HepG2 (cell line): ENCODE results near the gene VSTM4. TPM values are rescaled to one million over a fixed set of nuclear protein-coding genes. Genes with fewer than 3 reads are reported as not detected.

ENCODE experiments used
- ATAC-seq: fragments of 200-7000 bp; cut with Tn5 transposase; 3 replicates; pipeline ENCODE4 v1.9.1; 2020; ENCODE audit warnings: mild to moderate bottlenecking, moderate library complexity
- BruUV-seq: library from RNA; stranded (reverse); fragments of 400-500 nt; replicated peaks from 2 replicates; lab custom pipeline; 2021; lab: Mats Ljungman, UMichigan
- CTCF ChIA-PET: fragments of 300-600 bp; formaldehyde crosslinking; extraction: SDS; loops from one replicate; lab custom pipeline; 2021; ENCODE audit warnings: low total read pairs, inconsistent platforms, low intra/inter-chr PET ratio; lab: Yijun Ruan, JAX
- POLR2A ChIA-PET: fragments of 350-600 bp; sonication (Branson Sonifier 250); formaldehyde crosslinking; loops from one replicate; lab custom pipeline; 2020; ENCODE audit warnings: antibody characterized with exemption, inconsistent platforms; lab: Yijun Ruan, JAX
- DNase-seq: peaks from one replicate; pipeline ENCODE4 v3.0.0-alpha.2; 2015; ENCODE audit warnings: low spot score
- FAIRE-seq: peaks from 3 replicates; lab custom pipeline; 2011; peaks lifted over from hg19 to GRCh38; lab: Jason Lieb, UNC
- H2AFZ ChIP-seq: one replicate; pipeline ENCODE4 v1.6.1; 2011; ENCODE audit warnings: low read length, inconsistent platforms
- H3K27ac ChIP-seq: fragments of 300-600 bp; 3 replicates; pipeline ENCODE4 v1.8.0; 2011; ENCODE audit warnings: mixed run types, mild to moderate bottlenecking, mixed read lengths, low read length, inconsistent platforms; ENCODE audit not compliant: insufficient read depth; ENCODE audit errors: extremely low read length
- H3K27me3 ChIP-seq, 2 experiments: fragments of 200-600 bp in 1 of 2; 2 replicates in 1 of 2; 3 replicates in 1 of 2; pipeline versions ENCODE4 v1.6.0 to v1.8.0; 2011; ENCODE audit warnings: low read length in 2 of 2, mild to moderate bottlenecking in 2 of 2, moderate library complexity in 2 of 2, inconsistent platforms in 1 of 2; ENCODE audit not compliant: insufficient read depth in 2 of 2, control insufficient read depth in 1 of 2
- H3K36me3 ChIP-seq, 2 experiments: fragments of 200-600 bp in 1 of 2; replicated peaks in 1 of 2; 2 replicates in 1 of 2; 3 replicates in 1 of 2; pipeline versions ENCODE4 v1.5.1 to v1.8.0; 2011; ENCODE audit warnings: low read length in 2 of 2, inconsistent platforms in 1 of 2; ENCODE audit not compliant: insufficient read depth in 2 of 2, control insufficient read depth in 1 of 2
- H3K4me1 ChIP-seq: 2 replicates; pipeline ENCODE4 v1.5.1; 2012; ENCODE audit warnings: low read length, inconsistent platforms; ENCODE audit not compliant: insufficient read depth
- H3K4me2 ChIP-seq: 2 replicates; pipeline ENCODE4 v1.6.0; 2011; ENCODE audit warnings: low read depth, low read length, inconsistent platforms
- H3K4me3 ChIP-seq, 3 experiments: fragments of 200-600 bp in 1 of 3; sonication (generic), shearing (Covaris generic) in 1 of 3; replicated peaks in 1 of 3; 2 replicates each; pipeline ENCODE4 v1.5.1; 2011 to 2016; ENCODE audit warnings: low read length in 3 of 3, inconsistent platforms in 2 of 3, low read depth in 2 of 3, mild to moderate bottlenecking in 2 of 3, control low read depth in 1 of 3, mixed read lengths in 1 of 3; ENCODE audit not compliant: insufficient read depth in 1 of 3
- H3K79me2 ChIP-seq: one replicate; pipeline ENCODE4 v1.6.1; 2011; ENCODE audit warnings: low read length, inconsistent platforms; ENCODE audit not compliant: insufficient read depth
- H3K9ac ChIP-seq: 2 replicates; pipeline ENCODE4 v1.6.0; 2011; ENCODE audit warnings: mild to moderate bottlenecking, low read depth, low read length, inconsistent platforms; ENCODE audit not compliant: insufficient read depth
- H3K9me3 ChIP-seq: 2 replicates; pipeline ENCODE4 v1.5.1; 2012; ENCODE audit warnings: mild to moderate bottlenecking, low read length
- H4K20me1 ChIP-seq: 2 replicates; pipeline ENCODE4 v1.6.0; 2011; ENCODE audit warnings: inconsistent platforms, mild to moderate bottlenecking, low read length, moderate library complexity; ENCODE audit not compliant: insufficient read depth
- CREBL2 ChIP-seq: sonication (generic); formaldehyde crosslinking; IDR thresholded peaks from 2 replicates; pipeline ENCODE4 v1.8.1; 2023; ENCODE audit warnings: missing genetic modification reagents, mild to moderate bottlenecking, borderline replicate concordance
- NR2F2 ChIP-seq: IDR thresholded peaks from 2 replicates; pipeline ENCODE4 v1.6.1; 2012; ENCODE audit warnings: low read depth, inconsistent platforms, borderline replicate concordance
- RBAK ChIP-seq: sonication (generic); formaldehyde crosslinking; IDR thresholded peaks from 2 replicates; pipeline ENCODE4 v1.5.1; 2020; ENCODE audit warnings: mild to moderate bottlenecking, missing genetic modification reagents
- SATB2 ChIP-seq: sonication (generic); formaldehyde crosslinking; IDR thresholded peaks from 2 replicates; pipeline ENCODE4 v1.5.0; 2020; ENCODE audit warnings: missing genetic modification reagents
- SIX1 ChIP-seq: sonication (generic); formaldehyde crosslinking; IDR thresholded peaks from 2 replicates; pipeline ENCODE4 v1.4.0; 2020; ENCODE audit warnings: missing genetic modification reagents, borderline replicate concordance
- SNAI1 ChIP-seq: sonication (generic); formaldehyde crosslinking; IDR thresholded peaks from 2 replicates; pipeline ENCODE4 v1.5.0; 2020; ENCODE audit warnings: mild to moderate bottlenecking, missing genetic modification reagents, borderline replicate concordance
- ZFP90 ChIP-seq: sonication (generic); formaldehyde crosslinking; IDR thresholded peaks from 2 replicates; pipeline ENCODE4 v1.8.0; 2022; ENCODE audit warnings: missing genetic modification reagents, mild to moderate bottlenecking, inconsistent platforms, borderline replicate concordance
- ZNF280D ChIP-seq: sonication (generic); formaldehyde crosslinking; IDR thresholded peaks from 2 replicates; pipeline ENCODE4 v1.5.1; 2020; ENCODE audit warnings: mild to moderate bottlenecking, missing genetic modification reagents
- ZNF484 ChIP-seq: sonication (generic); formaldehyde crosslinking; IDR thresholded peaks from 2 replicates; pipeline ENCODE4 v1.5.1; 2020; ENCODE audit warnings: mild to moderate bottlenecking, low read depth, missing genetic modification reagents, borderline replicate concordance
- ZNF616 ChIP-seq: sonication (generic); formaldehyde crosslinking; IDR thresholded peaks from 2 replicates; pipeline ENCODE4 v1.5.0; 2020; ENCODE audit warnings: low read depth, mild to moderate bottlenecking, missing genetic modification reagents
- WGBS: methylation state at CpG from one replicate; pipeline ENCODE4 v1.1.6; 2017; ENCODE audit warnings: low lambda C conversion rate; 5-methylcytosine and 5-hydroxymethylcytosine counted together
- in situ Hi-C: cut with HindIII; loops from 2 replicates; pipeline ENCODE4 v1.10.0; 2017; ENCODE audit warnings: low pct_unique_long_range_greater_than_20kb; ENCODE audit not compliant: extremely low pct_ligation_motif_present
- intact Hi-C: fragments of 100-400 bp; cut with micrococcal nuclease; formaldehyde crosslinking; loops from one replicate; pipeline ENCODE4 v1.10.0; 2022; ENCODE audit not compliant: unreplicated experiment
- polyA plus RNA-seq, 8 experiments: library from polyadenylated mRNA; depleted of rRNA in 3 of 8; stranded (reverse) in 7 of 8; unstranded in 1 of 8; fragments of >200 nt; fragmentation: Illumina TruSeq in 4 of 8; extraction: Trizol in 4 of 8; gene quantifications; 2 replicates each; pipeline versions ENCODE4 v1.2.1 to v1.2.3, GENCODE V29; 2011 to 2016; ENCODE audit warnings: low read depth in 4 of 8, missing spikeins in 1 of 8, mixed read lengths in 1 of 8; ENCODE audit not compliant: insufficient read depth in 1 of 8
- total RNA-seq, 5 experiments: library from RNA; depleted of rRNA; stranded (reverse); fragments of >200 nt; fragmentation: Illumina TruSeq; extraction: Trizol; gene quantifications; 2 replicates each; pipeline ENCODE4 v1.2.3, GENCODE V29; 2016; ENCODE audit warnings: low read depth in 1 of 5
- TF ChIP-seq, protein P1 (sequence below): sonication (generic); formaldehyde crosslinking; IDR thresholded peaks from 2 replicates; pipeline ENCODE4 v1.5.1; 2020; ENCODE audit warnings: mild to moderate bottlenecking, missing genetic modification reagents, borderline replicate concordance
- TF ChIP-seq, protein P2 (sequence below): sonication (generic); formaldehyde crosslinking; IDR thresholded peaks from 2 replicates; pipeline ENCODE4 v1.5.0; 2020; ENCODE audit warnings: mild to moderate bottlenecking, missing genetic modification reagents
- TF ChIP-seq, protein P3 (sequence below): sonication (generic); formaldehyde crosslinking; IDR thresholded peaks from 2 replicates; pipeline ENCODE4 v1.4.0; 2020; ENCODE audit warnings: missing genetic modification reagents, low read depth, mild to moderate bottlenecking, borderline replicate concordance

The VSTM4 gene
- total and polyA plus RNA-seq, 2 of the 13 experiments (the other 11 are each of a cell fraction or from before 2014, with no cell fraction given), result not detected

- TF ChIP-seq, protein P1, sequence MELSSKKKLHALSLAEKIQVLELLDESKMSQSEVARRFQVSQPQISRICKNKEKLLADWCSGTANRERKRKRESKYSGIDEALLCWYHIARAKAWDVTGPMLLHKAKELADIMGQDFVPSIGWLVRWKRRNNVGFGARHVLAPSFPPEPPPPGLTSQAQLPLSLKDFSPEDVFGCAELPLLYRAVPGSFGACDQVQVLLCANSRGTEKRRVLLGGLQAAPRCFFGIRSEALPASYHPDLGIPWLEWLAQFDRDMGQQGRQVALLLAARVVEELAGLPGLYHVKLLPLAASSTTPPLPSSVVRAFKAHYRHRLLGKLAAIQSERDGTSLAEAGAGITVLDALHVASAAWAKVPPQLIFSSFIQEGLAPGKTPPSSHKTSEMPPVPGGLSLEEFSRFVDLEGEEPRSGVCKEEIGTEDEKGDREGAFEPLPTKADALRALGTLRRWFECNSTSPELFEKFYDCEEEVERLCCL (CRISPR knock-in tag), result no peak
- TF ChIP-seq, protein P2, sequence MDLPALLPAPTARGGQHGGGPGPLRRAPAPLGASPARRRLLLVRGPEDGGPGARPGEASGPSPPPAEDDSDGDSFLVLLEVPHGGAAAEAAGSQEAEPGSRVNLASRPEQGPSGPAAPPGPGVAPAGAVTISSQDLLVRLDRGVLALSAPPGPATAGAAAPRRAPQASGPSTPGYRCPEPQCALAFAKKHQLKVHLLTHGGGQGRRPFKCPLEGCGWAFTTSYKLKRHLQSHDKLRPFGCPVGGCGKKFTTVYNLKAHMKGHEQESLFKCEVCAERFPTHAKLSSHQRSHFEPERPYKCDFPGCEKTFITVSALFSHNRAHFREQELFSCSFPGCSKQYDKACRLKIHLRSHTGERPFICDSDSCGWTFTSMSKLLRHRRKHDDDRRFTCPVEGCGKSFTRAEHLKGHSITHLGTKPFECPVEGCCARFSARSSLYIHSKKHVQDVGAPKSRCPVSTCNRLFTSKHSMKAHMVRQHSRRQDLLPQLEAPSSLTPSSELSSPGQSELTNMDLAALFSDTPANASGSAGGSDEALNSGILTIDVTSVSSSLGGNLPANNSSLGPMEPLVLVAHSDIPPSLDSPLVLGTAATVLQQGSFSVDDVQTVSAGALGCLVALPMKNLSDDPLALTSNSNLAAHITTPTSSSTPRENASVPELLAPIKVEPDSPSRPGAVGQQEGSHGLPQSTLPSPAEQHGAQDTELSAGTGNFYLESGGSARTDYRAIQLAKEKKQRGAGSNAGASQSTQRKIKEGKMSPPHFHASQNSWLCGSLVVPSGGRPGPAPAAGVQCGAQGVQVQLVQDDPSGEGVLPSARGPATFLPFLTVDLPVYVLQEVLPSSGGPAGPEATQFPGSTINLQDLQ (CRISPR knock-in tag), result no peak
- TF ChIP-seq SNAI1 (CRISPR knock-in tag), result no peak
- TF ChIP-seq SIX1 (CRISPR knock-in tag), result no peak
Observed at GRCh38 chr10:49005270-49005669, 110.1 kb downstream of the VSTM4 start (continued).

DNA sequence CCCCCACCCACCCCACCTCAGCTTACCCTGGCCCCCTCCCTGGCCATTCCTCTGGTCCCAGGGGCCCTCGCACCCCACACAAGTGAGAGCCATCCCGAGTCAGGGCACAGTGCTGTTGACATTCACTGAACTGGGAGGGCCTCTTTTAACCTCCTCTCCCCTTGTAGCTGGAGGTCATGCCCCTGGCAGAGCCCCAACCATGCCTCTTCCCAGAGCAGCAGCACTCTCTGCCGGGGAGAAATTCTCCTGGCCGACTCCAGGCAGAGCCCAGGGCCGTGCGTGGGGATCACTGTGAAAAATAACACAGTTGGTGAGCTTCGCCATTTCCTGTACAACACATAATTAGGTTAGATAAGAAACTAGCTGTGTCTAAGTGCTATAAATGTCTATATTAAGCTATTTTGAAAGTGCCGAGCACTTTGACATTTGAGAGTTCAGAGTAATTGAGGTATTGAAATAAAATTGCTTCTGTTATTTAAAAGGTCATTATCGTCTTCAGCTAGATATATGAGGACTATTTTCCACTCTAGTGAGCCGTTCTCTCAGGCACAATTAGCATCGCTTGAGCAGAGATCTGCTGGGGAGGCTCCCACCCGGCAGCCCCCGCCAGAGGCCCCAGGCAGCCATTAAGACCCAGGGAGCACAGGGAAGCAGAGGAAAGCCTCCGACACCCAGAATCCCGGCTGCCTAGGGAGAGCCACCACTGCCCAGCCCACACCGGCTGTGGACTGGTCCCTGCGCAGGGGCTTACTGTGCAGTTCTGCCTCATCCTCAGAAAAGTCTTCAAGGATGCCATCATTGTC is 113.3 kb downstream of the VSTM4 start:
- BruUV-seq, result no TSS peak
- Histone ChIP-seq H2AFZ (no peak overlapping the region), H3K79me2 (no peaks in the 10 kb centered on the region), H3K4me3 (no peak overlapping the region), H3K9ac (no peak overlapping the region), H4K20me1 (no peaks in the 10 kb centered on the region), H3K27ac (no peak overlapping the region), H3K4me2 (no peak overlapping the region), H3K4me1 (no peaks in the 10 kb centered on the region), H3K9me3 (no peaks in the 10 kb centered on the region), H3K36me3 (no peaks in the 10 kb centered on the region), H3K27me3 (no peaks in the 10 kb centered on the region)
- intact Hi-C loops, result no loop called here
- DNase-seq, result no peak
- ATAC-seq, result no peak; the same call in 2 of the 3 replicates
- CTCF ChIA-PET, result no interaction called here
- no peak for FAIRE-seq
- WGBS, result 42% methylated on average over 8 of the region's 17 CpGs
- in situ Hi-C loops, result no loop called here
- POLR2A ChIA-PET, result no interaction called here
- TF ChIP-seq ZNF484 (no peak), SATB2 (CRISPR knock-in tag) (no peak), RBAK (CRISPR knock-in tag) (no peak), CREBL2 (CRISPR knock-in tag) (no peak), ZNF616 (CRISPR knock-in tag) (no peak), ZNF280D (CRISPR knock-in tag) (no peak), ZFP90 (no peak), NR2F2 (no peak)
- TF ChIP-seq, protein P3, sequence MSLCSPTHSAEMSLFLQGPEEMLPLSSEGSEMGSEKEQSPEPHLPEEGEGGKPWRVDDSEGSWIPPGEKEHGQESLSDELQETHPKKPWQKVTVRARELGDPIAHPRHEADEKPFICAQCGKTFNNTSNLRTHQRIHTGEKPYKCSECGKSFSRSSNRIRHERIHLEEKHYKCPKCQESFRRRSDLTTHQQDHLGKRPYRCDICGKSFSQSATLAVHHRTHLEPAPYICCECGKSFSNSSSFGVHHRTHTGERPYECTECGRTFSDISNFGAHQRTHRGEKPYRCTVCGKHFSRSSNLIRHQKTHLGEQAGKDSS (CRISPR knock-in tag), result no peak
